K562 (cell line): ENCODE data around the gene ZCRB1. TPM values are rescaled to one million over a fixed set of nuclear protein-coding genes. Genes with fewer than 3 reads are reported as not detected.

Source experiments
- ATAC-seq: fragments of 200-7000 bp; cut with Tn5 transposase; 3 replicates; pipeline ENCODE4 v1.9.1; 2020; ENCODE audit warnings: moderate library complexity
- BruUV-seq: library from RNA; stranded (reverse); fragments of 400-500 nt; replicated peaks from 2 replicates; lab custom pipeline; 2021; lab: Mats Ljungman, UMichigan
- CTCF ChIA-PET: fragments of 300-600 bp; formaldehyde crosslinking; extraction: SDS; loops from one replicate; lab custom pipeline; 2021; ENCODE audit warnings: low intra/inter-chr PET ratio; lab: Yijun Ruan, JAX
- POLR2A ChIA-PET: fragments of 300-600, 350-650 bp; sonication (Branson Sonifier 250); formaldehyde crosslinking; extraction: SDS; loops from one replicate; lab custom pipeline; 2021; ENCODE audit warnings: antibody characterized with exemption, inconsistent platforms; lab: Yijun Ruan, JAX
- DNase-seq, 4 experiments: peaks; one replicate each; pipeline versions ENCODE4 v3.0.0 to v3.0.0-alpha.2; 2011 to 2018; ENCODE audit warnings: low spot score in 3 of 4, mixed read lengths in 3 of 4; ENCODE audit errors: extremely low read depth in 1 of 4
- FAIRE-seq: peaks from 2 replicates; lab custom pipeline; 2011; peaks lifted over from hg19 to GRCh38; lab: Jason Lieb, UNC
- H2AFZ ChIP-seq: 2 replicates; pipeline ENCODE4 v1.6.0; 2011; ENCODE audit warnings: low read depth, low read length, control low read depth, inconsistent platforms
- H3K27ac ChIP-seq: fragments of 200-600 bp; 3 replicates; pipeline ENCODE4 v1.8.0; 2011; ENCODE audit warnings: low read depth, mild to moderate bottlenecking, control low read depth, inconsistent platforms, low read length, moderate library complexity, mixed read lengths; ENCODE audit errors: extremely low read depth
- H3K27me3 ChIP-seq, 2 experiments: fragments of 300-600 bp in 1 of 2; 2 replicates in 1 of 2; 3 replicates in 1 of 2; pipeline versions ENCODE4 v1.6.0 to v1.8.0; 2011; ENCODE audit warnings: inconsistent platforms in 2 of 2, low read length in 2 of 2, mild to moderate bottlenecking in 1 of 2, mixed read lengths in 1 of 2, moderate library complexity in 1 of 2; ENCODE audit not compliant: control insufficient read depth in 2 of 2, insufficient read depth in 2 of 2
- H3K36me3 ChIP-seq: fragments of 300-600 bp; 3 replicates; pipeline ENCODE4 v1.8.0; 2011; ENCODE audit warnings: mild to moderate bottlenecking, low read length, inconsistent platforms; ENCODE audit not compliant: control insufficient read depth, insufficient read depth
- H3K4me1 ChIP-seq, 2 experiments: fragments of 200-600 bp in 1 of 2; replicated peaks in 1 of 2; 2 replicates in 1 of 2; 3 replicates in 1 of 2; pipeline versions ENCODE4 v1.5.1 to v1.8.0; 2011; ENCODE audit warnings: inconsistent platforms in 2 of 2, low read length in 2 of 2, mild to moderate bottlenecking in 1 of 2, mixed read lengths in 1 of 2, moderate library complexity in 1 of 2; ENCODE audit not compliant: control insufficient read depth in 2 of 2, insufficient read depth in 2 of 2
- H3K4me2 ChIP-seq: 2 replicates; pipeline ENCODE4 v1.6.1; 2011; ENCODE audit warnings: low read length, control low read depth, inconsistent platforms, mixed read lengths; ENCODE audit not compliant: insufficient read depth
- H3K4me3 ChIP-seq: fragments of 200-600 bp; sonication (generic), shearing (Covaris generic); 2 replicates; pipeline ENCODE4 v1.5.1; 2016; ENCODE audit warnings: control low read depth, inconsistent platforms
- H3K79me2 ChIP-seq: fragments of 200-600 bp; 3 replicates; pipeline ENCODE4 v1.8.0; 2011; ENCODE audit warnings: low read length, inconsistent platforms; ENCODE audit not compliant: control insufficient read depth, insufficient read depth
- H3K9ac ChIP-seq, 2 experiments: 2 replicates each; pipeline versions ENCODE4 v1.6.0 to v1.6.1; 2011; ENCODE audit warnings: low read depth in 2 of 2, low read length in 2 of 2, control low read depth in 1 of 2, inconsistent platforms in 1 of 2, mild to moderate bottlenecking in 1 of 2, mixed read lengths in 1 of 2; ENCODE audit not compliant: insufficient read depth in 1 of 2
- H3K9me1 ChIP-seq: one replicate; pipeline ENCODE4 v1.6.0; 2011; ENCODE audit warnings: inconsistent platforms, mild to moderate bottlenecking, low read length, moderate library complexity; ENCODE audit not compliant: control insufficient read depth, insufficient read depth
- H3K9me3 ChIP-seq: replicated peaks from 2 replicates; pipeline ENCODE4 v1.5.1; 2011; ENCODE audit warnings: low read depth, low read length, inconsistent platforms; ENCODE audit not compliant: control insufficient read depth, insufficient read depth
- H4K20me1 ChIP-seq: replicated peaks from 2 replicates; pipeline ENCODE4 v1.6.1; 2011; ENCODE audit warnings: low read length, inconsistent platforms, mixed read lengths; ENCODE audit not compliant: control insufficient read depth, insufficient read depth
- PHB ChIP-seq: fragments of 250-450 bp; sonication (Bioruptor Pico); IDR thresholded peaks from 2 replicates; pipeline ENCODE4 v1.5.0; 2021
- PTTG1 ChIP-seq: fragments of 450-650 bp; IDR thresholded peaks from 2 replicates; pipeline ENCODE4 v1.6.1; 2016; ENCODE audit warnings: low read depth, mild to moderate bottlenecking, missing genetic modification characterization, missing compliant biosample characterization
- RBBP5 ChIP-seq: fragments of 200-600 bp; sonication (generic); IDR thresholded peaks from 2 replicates; pipeline ENCODE4 v1.6.1; 2012; ENCODE audit warnings: borderline replicate concordance, mild to moderate bottlenecking, low read length, control low read depth, inconsistent platforms; ENCODE audit not compliant: insufficient read depth, poor library complexity, severe bottlenecking
- WGBS: fragments of 100-300 bp; shearing (Covaris generic); methylation state at CpG from one replicate; pipeline ENCODE4 v1.1.6; 2016; ENCODE audit warnings: low coverage, mixed read lengths; ENCODE audit not compliant: insufficient coverage; ENCODE audit errors: missing lambda C conversion rate; 5-methylcytosine and 5-hydroxymethylcytosine counted together
- in situ Hi-C: fragments of 300-500 bp; cut with MboI; formaldehyde crosslinking; loops from 4 replicates; pipeline ENCODE4 v1.15.0; 2018; ENCODE audit warnings: inconsistent platforms, mixed read lengths
- intact Hi-C: fragments of 100-400 bp; cut with micrococcal nuclease; formaldehyde crosslinking; loops from 2 replicates; pipeline ENCODE4 v1.14.2; 2022
- polyA plus RNA-seq, 8 experiments: library from polyadenylated mRNA; depleted of rRNA in 4 of 8; stranded (reverse) in 5 of 8; unstranded in 3 of 8; fragments of >200 nt; fragmentation: Nextera tagmentation in 2 of 8; fragmentation: Illumina TruSeq in 1 of 8; extraction: Ambion mirVana in 2 of 8; extraction: Trizol in 1 of 8; gene quantifications; 2 replicates each; pipeline versions ENCODE4 v1.2.1 to v1.2.3, GENCODE V29; 2011 to 2014; ENCODE audit warnings: inconsistent platforms in 1 of 8, missing spikeins in 1 of 8
- total RNA-seq, 7 experiments: library from RNA; depleted of rRNA in 6 of 7; stranded (reverse); fragments of >200 nt in 6 of 7; fragmentation: Illumina TruSeq in 2 of 7; extraction: Trizol in 2 of 7; gene quantifications; 2 replicates each; pipeline versions ENCODE4 v1.2.1 to v1.2.3, GENCODE V29; 2011 to 2021; ENCODE audit warnings: low replicate concordance in 1 of 7
- TF ChIP-seq, protein P1 (sequence below): fragments of 250-450 bp; sonication (Bioruptor Pico); IDR thresholded peaks from 2 replicates; pipeline ENCODE4 v1.5.0; 2021; ENCODE audit warnings: mild to moderate bottlenecking, moderate library complexity

ZCRB1 gene
- total and polyA plus RNA-seq, 9 of the 15 experiments (the other 6 are each of a cell fraction or from before 2014, with no cell fraction given) = 36.0 to 102 (median 51.0) TPM

DNA sequence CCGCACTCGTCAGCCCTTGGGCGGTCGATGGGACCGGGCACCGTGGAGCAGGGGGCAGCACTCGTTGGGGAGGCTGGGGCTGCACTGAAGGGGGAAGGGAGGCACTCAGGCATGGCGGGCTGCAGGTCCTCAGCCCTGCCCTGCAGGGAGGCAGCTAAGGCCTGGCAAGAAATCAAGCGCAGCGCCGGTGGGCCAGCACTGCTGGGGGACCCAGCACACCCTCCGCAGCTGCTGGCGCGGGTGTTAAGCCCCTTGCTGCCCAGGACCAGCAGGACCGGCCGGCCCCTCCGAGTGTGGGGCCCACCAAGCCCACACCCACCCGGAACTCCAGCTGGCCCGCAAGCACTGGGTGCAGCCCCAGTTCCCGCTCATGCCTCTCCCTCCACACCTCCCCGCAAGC is 52.2 kb downstream of the ZCRB1 start (continued):
- TF ChIP-seq, protein P1, sequence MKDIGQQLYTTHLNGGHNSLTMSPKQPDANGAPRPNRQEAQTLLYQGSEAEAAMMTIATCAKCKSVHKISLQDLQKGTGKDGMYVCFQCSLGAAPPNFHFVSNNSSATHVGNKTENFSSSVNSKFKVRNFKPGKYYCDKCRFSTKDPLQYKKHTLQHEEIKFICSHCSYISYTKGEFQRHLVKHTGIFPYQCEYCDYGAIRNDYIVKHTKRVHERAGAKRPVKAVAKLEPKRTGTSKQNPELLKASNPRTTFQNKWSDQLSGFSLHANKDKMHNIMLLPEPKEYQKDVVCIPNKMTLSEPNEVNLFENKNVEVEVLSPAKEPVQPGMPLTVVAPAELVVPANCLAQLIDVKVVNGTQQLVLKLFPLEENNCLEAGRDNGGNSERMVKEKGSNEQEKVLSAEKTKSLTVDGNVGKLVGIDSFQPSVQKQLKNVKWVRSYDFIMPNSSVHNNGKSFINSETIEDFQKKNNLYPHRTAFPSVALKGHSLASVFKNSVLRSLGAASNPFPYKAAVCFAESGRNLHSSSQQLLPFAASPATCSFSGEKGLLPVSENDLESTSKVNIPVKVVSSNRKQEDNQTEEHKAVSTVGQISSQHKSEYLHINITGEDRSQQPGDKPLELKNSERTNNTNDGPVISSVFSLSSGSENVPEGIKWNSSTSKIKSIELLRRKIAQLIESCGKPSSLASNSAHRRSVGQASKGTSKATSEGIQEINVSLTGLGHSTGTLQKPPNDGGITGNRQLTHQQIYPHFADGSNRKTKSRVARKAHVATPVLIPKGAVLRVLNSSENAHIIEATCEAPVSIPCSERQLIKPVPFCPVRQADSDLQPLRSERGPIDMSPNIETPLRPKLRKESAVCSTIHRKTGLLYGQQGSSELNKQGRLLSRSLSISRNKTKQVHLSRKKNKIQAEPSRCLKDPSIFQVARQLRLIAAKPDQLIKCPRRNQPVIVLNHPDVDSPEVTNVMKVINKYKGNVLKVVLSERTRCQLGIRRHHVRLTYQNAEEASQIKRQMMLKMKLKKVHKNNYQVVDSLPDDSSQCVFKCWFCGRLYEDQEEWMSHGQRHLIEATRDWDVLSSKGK (CRISPR knock-in tag) = no peak
- TF ChIP-seq PTTG1 (tag) = no peak
- TF ChIP-seq, all 486 proteins: peak for 0

DNA sequence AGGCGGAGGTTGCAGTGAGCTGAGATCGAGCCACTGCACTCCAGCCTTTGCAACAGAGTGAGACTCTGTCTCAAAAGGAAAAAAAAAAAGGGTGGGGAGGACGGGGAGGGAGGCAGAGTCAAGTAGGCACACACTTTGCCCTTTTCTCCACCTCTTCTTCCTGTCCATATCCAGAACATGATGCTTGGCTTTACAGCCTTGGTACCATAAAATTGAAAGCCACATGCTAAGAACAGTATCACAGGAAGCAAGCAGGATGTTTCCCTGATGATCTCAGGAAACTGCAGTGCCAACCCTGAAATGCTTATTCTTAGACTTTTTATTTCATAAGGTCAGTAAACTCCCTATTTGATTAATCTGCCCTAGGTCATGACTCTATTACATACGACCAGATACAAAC is 55.3 kb downstream of the ZCRB1 start:
- FAIRE-seq (no peak), ATAC-seq (no peak), DNase-seq (no peak)
- peaks cover 2 to 36% of the 10 kb centered on the region in 2 experiments; a peak in 3 of 5 replicates for H3K27me3 ChIP-seq
- H3K36me3 ChIP-seq = no peaks in the 10 kb centered on the region
- H3K9me1 ChIP-seq = peaks cover 3% of the 10 kb centered on the region
- ChIA-PET CTCF (no interaction called here), POLR2A (no interaction called here)
- H3K9ac ChIP-seq = no peak overlapping the region
- TF ChIP-seq RBBP5 (no peak), PHB (CRISPR knock-in tag) (no peak)
- in situ Hi-C loops (no loop called here), intact Hi-C loops (no loop called here)
- H2AFZ ChIP-seq = no peak overlapping the region
- H3K4me2 ChIP-seq = no peak overlapping the region
- BruUV-seq = no TSS peak
- H4K20me1 ChIP-seq = no peaks in the 10 kb centered on the region
- WGBS = 0% methylated on average over 3 of the region's 4 CpGs
- H3K4me3 ChIP-seq = no peak overlapping the region
- H3K79me2 ChIP-seq = no peaks in the 10 kb centered on the region
- no peak overlapping the region for H3K27ac ChIP-seq
- no peaks in the 10 kb centered on the region for H3K9me3 ChIP-seq
- peaks cover 0 to 15% of the 10 kb centered on the region in 2 experiments; a peak in 2 of 5 replicates for H3K4me1 ChIP-seq
